Sigmoid colon (tissue), 4 donors: Measurements from ENCODE around the gene ZNF638.

Experiments used
- EP300 ChIP-seq, 4 donors: sonication (generic); formaldehyde crosslinking; IDR thresholded peaks; one replicate each; pipeline ENCODE4 v1.6.1; 2017; ENCODE audit warnings: antibody characterized with exemption in 4 of 4
- POLR2AphosphoS5 ChIP-seq, 4 donors: sonication (generic); formaldehyde crosslinking; IDR thresholded peaks; one replicate each; pipeline ENCODE4 v1.6.1; 2017; ENCODE audit warnings: antibody characterized with exemption in 4 of 4
- TF ChIP-seq, protein P1 (sequence below), 4 experiments: fragments of 450-650 bp in 3 of 4; fragments of 200-600 bp in 1 of 4; IDR thresholded peaks; one replicate each; pipeline ENCODE4 v1.5.1; 2016 to 2019; ENCODE audit warnings: antibody characterized with exemption in 4 of 4, mild to moderate bottlenecking in 3 of 4, moderate library complexity in 2 of 4

DNA sequence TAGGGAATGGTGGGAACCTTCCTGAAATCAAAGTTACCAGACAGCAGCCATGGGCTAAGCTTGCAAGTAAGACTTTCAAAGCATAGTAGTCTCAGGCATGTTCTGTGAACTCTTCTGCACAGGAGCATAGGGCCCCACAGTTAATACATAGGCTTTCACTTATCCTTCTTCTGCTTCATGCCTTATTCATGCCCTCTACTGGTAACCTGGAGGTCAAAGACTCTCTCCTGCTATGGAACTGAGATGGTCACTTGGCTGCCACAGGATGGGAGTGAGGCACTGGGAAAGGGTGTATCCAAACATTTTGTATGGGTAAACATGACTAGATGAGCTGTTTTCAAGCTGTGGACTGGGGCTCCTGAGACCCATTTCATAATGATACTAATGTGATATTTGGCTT is 49.1 kb upstream of the ZNF638 start:
- TF ChIP-seq, protein P1, sequence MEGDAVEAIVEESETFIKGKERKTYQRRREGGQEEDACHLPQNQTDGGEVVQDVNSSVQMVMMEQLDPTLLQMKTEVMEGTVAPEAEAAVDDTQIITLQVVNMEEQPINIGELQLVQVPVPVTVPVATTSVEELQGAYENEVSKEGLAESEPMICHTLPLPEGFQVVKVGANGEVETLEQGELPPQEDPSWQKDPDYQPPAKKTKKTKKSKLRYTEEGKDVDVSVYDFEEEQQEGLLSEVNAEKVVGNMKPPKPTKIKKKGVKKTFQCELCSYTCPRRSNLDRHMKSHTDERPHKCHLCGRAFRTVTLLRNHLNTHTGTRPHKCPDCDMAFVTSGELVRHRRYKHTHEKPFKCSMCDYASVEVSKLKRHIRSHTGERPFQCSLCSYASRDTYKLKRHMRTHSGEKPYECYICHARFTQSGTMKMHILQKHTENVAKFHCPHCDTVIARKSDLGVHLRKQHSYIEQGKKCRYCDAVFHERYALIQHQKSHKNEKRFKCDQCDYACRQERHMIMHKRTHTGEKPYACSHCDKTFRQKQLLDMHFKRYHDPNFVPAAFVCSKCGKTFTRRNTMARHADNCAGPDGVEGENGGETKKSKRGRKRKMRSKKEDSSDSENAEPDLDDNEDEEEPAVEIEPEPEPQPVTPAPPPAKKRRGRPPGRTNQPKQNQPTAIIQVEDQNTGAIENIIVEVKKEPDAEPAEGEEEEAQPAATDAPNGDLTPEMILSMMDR (IDR thresholded peaks at IDR 0.05) = no peak
- TF ChIP-seq POLR2AphosphoS5 (IDR thresholded peaks at IDR 0.05) (no peak), EP300 (IDR thresholded peaks at IDR 0.05) (no peak)
